Fibroblast of upper back skin (primary cell): Measurements from ENCODE around the gene C3orf18.
"Not testable (repeated sequence)": the region's sequence is repeated elsewhere in the genome, so short reads cannot be mapped to it uniquely, and the experiment has no call there.

Experiments used
- DNase-seq: peaks from one replicate; pipeline ENCODE4 v3.0.0-alpha.2; 2013

C3orf18 gene

DNA sequence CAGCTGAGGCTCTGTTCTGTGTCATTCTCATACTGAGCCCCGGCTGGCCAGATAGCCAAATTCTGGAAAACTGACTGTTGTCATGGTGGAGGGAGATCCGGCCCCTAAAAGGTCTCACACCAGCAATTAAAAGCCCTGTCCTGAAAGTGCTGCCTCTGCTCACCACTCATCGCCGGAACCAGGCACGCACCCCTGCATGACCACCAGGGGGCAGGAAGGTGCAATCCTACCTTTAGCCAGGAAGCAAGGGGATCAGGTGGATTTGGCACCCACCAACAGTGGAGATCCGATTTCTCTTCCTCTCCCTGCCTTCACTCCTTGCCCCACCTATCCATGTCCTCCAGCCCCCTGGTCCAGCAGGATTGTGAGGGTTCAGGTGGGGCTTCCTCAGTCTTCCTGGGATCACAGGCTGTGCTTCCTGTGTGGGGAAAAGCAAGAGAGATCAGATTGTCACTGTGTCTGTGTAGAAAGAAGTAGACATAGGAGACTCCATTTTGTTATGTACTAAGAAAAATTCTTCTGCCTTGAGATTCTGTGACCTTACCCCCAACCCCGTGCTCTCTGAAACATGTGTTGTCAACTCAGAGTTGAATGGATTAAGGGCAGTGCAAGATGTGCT, 48.0 kb downstream of the C3orf18 start:
- peak; percentile 31 for DNase-seq

GRCh38 chr3:50518436-50518835, 49.1 kb downstream of the C3orf18 start:
- no peak for DNase-seq

DNA sequence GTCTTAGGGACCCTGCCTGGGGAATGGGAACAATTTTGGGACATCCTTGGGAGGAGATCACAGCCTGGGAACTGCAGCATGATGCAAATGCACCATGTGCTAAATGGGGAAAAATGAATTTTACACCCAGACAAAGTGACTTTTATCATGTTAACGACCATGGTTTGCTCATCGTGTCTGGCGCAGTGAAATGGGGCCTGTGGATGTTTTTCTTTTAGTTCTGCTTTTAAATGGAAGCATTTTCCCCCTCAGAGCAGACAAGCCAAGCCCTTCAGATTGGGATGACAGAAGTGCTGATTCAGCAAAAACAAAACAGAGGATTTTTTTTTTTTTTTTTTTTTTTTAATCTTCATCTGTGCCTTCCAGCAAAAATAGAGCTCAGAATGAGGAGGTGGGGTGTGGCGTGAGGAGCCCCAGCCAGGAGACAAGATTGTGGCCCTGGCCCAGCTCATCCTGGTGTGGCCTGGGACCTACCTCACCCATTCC, 49.8 kb downstream of the C3orf18 start:
- DNase-seq: no peak

GRCh38 chr3:50516440-50516871, 51.1 kb downstream of the C3orf18 start:
- no peak for DNase-seq

GRCh38 chr3:50515565-50516439, 51.7 kb downstream of the C3orf18 start:
- peak; percentile 4 for DNase-seq

DNA sequence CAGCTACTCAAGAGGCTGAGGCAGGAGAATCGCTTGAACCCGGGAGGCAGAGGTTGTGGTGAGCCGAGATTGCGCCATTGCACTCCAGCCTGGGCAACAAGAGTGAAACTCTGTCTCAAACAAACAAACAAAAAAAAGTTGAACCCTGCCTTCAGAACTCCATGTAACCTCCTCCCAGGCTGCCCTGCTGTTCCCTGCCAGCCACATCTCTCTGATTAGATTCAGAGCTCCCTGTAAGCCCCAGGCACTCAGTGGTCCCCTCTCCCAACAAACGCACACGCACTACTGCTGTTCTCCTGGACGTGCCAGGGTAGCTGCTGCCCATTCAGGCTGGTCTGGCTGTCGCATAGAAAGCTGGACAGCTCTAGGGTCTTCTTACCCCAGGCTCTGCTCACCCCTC, 54.6 kb downstream of the C3orf18 start:
- not testable (repeated sequence) for DNase-seq

DNA sequence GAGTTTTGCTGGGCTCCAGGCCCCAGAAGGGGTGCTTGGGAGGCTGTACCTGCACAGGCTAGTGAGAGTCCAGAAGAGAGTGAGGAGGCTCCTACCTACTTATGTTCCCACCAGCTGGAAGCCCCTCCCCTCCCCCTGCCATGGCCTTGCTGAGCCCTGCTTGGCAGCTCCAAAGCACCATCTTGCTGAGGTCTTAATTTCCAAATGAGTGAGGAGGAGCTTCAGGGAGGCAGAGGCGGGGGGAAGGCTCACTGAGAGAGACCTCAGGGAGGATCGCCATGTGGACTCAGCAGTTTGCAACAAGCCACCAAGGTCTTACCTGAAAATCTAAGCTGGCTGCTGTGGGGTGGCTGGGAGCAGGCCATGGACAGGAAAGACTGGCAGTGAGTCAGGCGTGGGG, 55.4 kb downstream of the C3orf18 start:
- no peak for DNase-seq

DNA sequence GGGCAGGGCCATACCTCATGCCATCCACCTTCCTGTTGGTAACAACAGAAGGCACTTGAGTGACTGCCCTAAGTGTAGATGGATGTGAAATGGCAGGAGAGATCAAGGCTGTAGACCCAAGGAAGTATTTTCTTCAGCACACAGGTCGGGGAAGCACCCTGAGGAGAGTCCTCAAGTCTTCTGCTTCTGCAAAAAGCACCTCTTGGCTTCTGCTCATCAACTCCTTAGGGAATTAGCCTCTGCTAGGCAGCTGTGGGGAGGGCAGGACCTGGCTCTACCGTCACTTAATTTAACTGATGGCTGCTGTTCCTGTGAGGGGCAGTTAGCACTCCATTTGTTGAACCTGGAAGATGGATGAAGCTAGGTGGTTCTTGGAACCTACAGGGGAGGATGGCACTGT, 57.2 kb downstream of the C3orf18 start:
- DNase-seq: no peak

- no peak for DNase-seq
Measured at GRCh38 chr3:50509715-50510114, 57.8 kb downstream of the C3orf18 start.

DNA sequence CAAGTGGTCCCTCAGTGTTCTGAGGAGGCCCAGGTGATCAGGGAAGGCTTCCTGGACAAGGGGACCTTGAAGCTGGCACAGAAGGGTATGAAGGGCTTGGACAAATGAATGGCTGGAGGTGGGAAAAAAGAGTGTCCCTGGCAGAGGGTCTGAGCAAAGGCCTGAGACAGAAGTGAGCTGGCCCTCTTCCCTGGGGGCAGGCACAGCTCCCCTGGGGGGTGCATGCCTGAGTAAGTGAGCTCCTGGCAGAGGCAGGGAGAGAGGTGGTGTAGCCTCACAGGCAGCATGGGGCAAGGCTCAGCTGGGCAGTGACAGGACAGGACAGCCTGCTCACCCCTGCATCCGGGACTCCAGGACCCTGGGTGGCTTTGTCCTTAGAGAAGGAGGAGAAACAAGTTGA, 58.7 kb downstream of the C3orf18 start:
- DNase-seq: no peak
